ENCODE measurements around the gene ADAMTS17. TPM values are rescaled to one million over a fixed set of nuclear protein-coding genes. Genes with fewer than 3 reads are reported as not detected.

Gene ADAMTS17
- total RNA-seq, 1 experiment from 2014 or later = 0.15 TPM

DNA sequence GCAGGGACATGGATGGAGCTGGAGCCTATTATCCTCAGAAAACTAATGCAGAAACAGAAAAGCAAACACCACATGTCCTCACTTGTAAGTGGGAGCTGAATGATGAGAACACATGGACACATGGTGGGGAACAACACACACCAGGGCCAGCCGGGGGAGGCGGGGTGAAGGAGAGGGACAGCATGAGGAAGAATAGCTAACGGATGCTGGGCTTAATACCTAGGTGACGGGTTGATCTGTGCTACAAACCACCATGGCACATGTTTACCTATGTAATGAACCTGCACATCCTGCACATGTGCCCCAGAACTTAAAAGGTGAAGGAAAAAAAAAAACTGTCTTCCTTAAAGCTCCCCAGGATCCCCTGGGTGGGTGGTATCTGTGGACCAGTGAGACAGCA is 87.1 kb downstream of the ADAMTS17 start:
- intact Hi-C loops (cut with micrococcal nuclease; ENCODE audit: unreplicated experiment) = no loop called here
- Histone ChIP-seq H3K9me3 (ENCODE audit: low read depth, low read length, poor library complexity, severe bottlenecking) (peaks cover 28% of the 10 kb centered on the region), H3K36me3 (ENCODE audit: insufficient read depth, low read length, poor library complexity, severe bottlenecking) (no peaks in the 10 kb centered on the region), H3K4me3 (ENCODE audit: low read depth, low read length, poor library complexity, severe bottlenecking) (no peak overlapping the region), H3K27me3 (replicated peaks; ENCODE audit: insufficient read depth, low read depth, low read length, poor library complexity) (no peaks in the 10 kb centered on the region), H3K4me1 (ENCODE audit: insufficient read depth, low read length, poor library complexity, severe bottlenecking) (no peaks in the 10 kb centered on the region), H3K27ac (ENCODE audit: low read depth, low read length, poor library complexity, severe bottlenecking) (no peak overlapping the region)
- BruUV-seq (replicated peaks) = no TSS peak
- ChIA-PET POLR2A (ENCODE audit: low non-redundant PET) (no interaction called here), CTCF (no interaction called here)
- TF ChIP-seq EZH2 (IDR thresholded peaks at IDR 0.05; ENCODE audit: borderline replicate concordance, low read depth, low read length, poor library complexity, severe bottlenecking) = no peak
- no peak for TF ChIP-seq CTCF (conservative IDR thresholded peaks at IDR 0.05; ENCODE audit: low read depth, low read length)
- no peak for DNase-seq (ENCODE audit: low spot score)

DNA sequence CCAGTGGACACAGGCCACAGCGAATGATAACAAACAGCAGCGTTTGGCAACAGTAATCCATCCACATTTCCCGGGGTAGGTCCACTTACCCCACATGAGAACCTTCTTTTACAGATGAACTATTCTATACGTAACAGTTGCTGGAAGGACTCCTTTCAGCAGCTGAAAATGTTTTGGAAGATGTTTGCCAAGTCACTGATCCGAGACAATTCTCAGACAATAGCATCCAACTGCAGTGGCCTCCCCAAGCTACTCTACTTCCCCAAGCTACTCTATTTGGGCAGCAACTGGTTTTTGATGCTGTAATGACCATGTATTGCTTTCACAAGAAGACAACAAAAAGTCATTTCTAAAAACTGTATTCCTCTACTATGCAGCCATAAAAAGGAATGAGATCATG is 87.5 kb downstream of the ADAMTS17 start:
- no peak overlapping the region for H3K4me3 ChIP-seq (ENCODE audit: low read depth, low read length, poor library complexity, severe bottlenecking)
- no TSS peak for BruUV-seq (replicated peaks)
- no peaks in the 10 kb centered on the region for H3K27me3 ChIP-seq (replicated peaks; ENCODE audit: insufficient read depth, low read depth, low read length, poor library complexity)
- CTCF ChIA-PET = no interaction called here
- POLR2A ChIA-PET (ENCODE audit: low non-redundant PET) = no interaction called here
- no peak for DNase-seq (ENCODE audit: low spot score)
- peaks cover 27% of the 10 kb centered on the region for H3K9me3 ChIP-seq (ENCODE audit: low read depth, low read length, poor library complexity, severe bottlenecking)
- no peak overlapping the region for H3K27ac ChIP-seq (ENCODE audit: low read depth, low read length, poor library complexity, severe bottlenecking)
- TF ChIP-seq EZH2 (IDR thresholded peaks at IDR 0.05; ENCODE audit: borderline replicate concordance, low read depth, low read length, poor library complexity, severe bottlenecking) (no peak), CTCF (conservative IDR thresholded peaks at IDR 0.05; ENCODE audit: low read depth, low read length) (no peak)
- intact Hi-C loops (cut with micrococcal nuclease; ENCODE audit: unreplicated experiment) = no loop called here
- H3K4me1 ChIP-seq (ENCODE audit: insufficient read depth, low read length, poor library complexity, severe bottlenecking) = no peaks in the 10 kb centered on the region
- no peaks in the 10 kb centered on the region for H3K36me3 ChIP-seq (ENCODE audit: insufficient read depth, low read length, poor library complexity, severe bottlenecking)

GRCh38 chr15:100253640-100254039 is 88.1 kb downstream of the ADAMTS17 start:
- CTCF ChIA-PET = no interaction called here

More at GRCh38 chr15:100253640-100254039, 88.1 kb downstream of the ADAMTS17 start:
- no TSS peak for BruUV-seq (replicated peaks)
- POLR2A ChIA-PET (ENCODE audit: low non-redundant PET) = no interaction called here
- intact Hi-C loops (cut with micrococcal nuclease; ENCODE audit: unreplicated experiment) = no loop called here
- Histone ChIP-seq H3K9me3 (ENCODE audit: low read depth, low read length, poor library complexity, severe bottlenecking) (peaks cover 24% of the 10 kb centered on the region), H3K27ac (ENCODE audit: low read depth, low read length, poor library complexity, severe bottlenecking) (no peak overlapping the region), H3K27me3 (replicated peaks; ENCODE audit: insufficient read depth, low read depth, low read length, poor library complexity) (no peaks in the 10 kb centered on the region), H3K36me3 (ENCODE audit: insufficient read depth, low read length, poor library complexity, severe bottlenecking) (no peaks in the 10 kb centered on the region), H3K4me1 (ENCODE audit: insufficient read depth, low read length, poor library complexity, severe bottlenecking) (no peaks in the 10 kb centered on the region), H3K4me3 (ENCODE audit: low read depth, low read length, poor library complexity, severe bottlenecking) (no peak overlapping the region)
- DNase-seq (ENCODE audit: low spot score) = no peak
- TF ChIP-seq CTCF (conservative IDR thresholded peaks at IDR 0.05; ENCODE audit: low read depth, low read length) (no peak), EZH2 (IDR thresholded peaks at IDR 0.05; ENCODE audit: borderline replicate concordance, low read depth, low read length, poor library complexity, severe bottlenecking) (no peak)
